HG03439 (cell line): ENCODE measurements around the gene PRSS50.

Experiments used
- ATAC-seq: cut with Tn5 transposase; IDR thresholded peaks from one replicate; pipeline ENCODE4 v1.9.1; 2021; ENCODE audit warnings: mild to moderate bottlenecking, moderate library complexity; ENCODE audit not compliant: unreplicated experiment

PRSS50 gene

GRCh38 chr3:46725621-46726314 lies 8.1 kb upstream of the PRSS50 start:
- ATAC-seq, result no peak

DNA sequence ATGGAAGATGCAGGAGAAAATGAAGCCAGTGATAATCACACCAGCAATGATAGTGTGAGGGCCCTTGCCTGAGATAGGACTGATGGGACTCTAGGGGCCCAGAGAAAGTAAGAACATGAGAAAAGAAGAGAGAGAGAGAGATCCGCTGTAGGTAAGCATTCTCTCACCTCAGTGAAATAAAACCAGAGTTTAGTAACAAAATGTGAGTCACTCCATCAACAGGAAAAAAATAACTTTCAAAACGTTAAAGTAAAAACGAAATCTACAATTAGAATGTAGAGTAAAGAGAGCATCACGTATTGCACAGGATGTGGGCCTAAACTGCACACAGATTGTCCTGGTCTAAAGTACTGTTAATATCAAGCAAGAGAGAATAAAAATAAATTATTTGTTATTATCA lies 6.8 kb upstream of the PRSS50 start:
- no peak for ATAC-seq

DNA sequence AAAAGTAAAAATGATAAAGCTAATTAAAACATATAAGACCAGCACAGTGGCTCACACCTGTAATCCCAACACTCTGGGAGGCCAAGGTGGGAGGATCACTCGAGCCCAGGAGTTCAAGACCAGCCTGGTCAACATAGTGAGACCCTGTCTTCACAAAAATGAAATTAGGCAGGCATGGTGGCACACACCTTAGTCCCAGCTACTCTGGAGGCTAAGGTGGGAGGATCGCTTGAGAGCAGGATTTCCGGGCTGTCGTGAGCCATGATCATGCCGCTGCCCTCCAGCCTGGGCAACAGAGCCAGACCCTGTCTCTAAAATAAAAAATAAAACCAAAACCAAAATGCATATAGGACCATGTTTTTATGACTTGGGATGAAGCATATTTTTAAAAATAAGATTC lies 4.8 kb upstream of the PRSS50 start:
- no peak for ATAC-seq

GRCh38 chr3:46721009-46721408 lies 3.3 kb upstream of the PRSS50 start:
- no peak for ATAC-seq

DNA sequence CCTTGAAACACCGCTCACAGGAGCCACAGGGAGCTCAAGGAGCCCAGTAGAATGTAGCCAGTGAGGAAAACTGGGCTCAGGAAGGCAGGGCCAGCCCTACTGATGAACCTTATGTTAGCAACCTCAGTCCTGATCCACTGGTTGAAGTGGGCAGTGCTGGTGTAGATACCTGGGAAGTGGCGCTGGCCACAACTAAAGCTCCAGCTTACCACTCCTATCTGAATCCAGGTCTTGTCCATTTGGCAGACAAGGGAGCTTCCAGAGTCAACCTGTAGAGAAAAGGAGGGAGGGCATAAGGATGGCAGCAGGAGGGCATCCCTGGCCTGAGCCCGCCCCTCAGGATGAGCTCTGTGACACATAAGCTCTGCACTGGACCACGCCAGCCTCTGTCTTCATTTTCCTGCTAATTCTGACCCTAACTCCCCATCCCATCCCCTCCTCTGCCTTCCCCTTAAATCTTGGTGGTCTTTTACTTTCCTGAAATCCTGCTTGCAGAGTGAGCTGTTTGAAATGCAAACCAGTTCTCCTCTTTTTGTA lies 2.1 kb upstream of the PRSS50 start:
- ATAC-seq, result no peak

DNA sequence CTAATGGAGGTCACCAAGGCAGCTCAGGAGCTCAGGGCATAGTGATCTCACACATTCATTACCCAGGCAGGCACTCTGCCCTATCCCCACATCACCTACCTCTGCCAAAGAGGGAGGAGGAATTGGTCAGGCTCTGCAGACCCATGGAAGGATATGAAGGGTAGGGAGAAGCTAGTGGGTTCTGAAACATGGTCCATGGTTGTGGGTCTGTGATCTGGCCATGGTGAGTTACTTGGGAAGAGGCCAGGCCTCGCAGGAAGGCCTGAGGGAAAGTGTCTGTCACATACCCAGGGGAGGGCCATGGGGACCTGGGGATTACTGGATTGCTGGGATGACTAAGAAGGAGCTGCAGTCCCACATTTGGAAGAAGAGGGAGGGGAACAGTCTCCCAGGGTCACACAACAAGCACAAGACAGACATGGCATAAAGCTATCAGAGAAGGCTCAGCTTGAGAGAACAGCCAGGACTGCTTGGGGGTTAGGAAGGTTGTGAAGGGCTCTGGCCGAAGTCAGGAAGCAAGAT lies 1.4 kb upstream of the PRSS50 start:
- ATAC-seq, result no peak

GRCh38 chr3:46716461-46717441 lies 918 bp downstream of the PRSS50 start:
- no peak for ATAC-seq

GRCh38 chr3:46715507-46716175 lies 2.0 kb downstream of the PRSS50 start:
- ATAC-seq, result no peak

- no peak for ATAC-seq
These were observed 2.8 kb downstream of the PRSS50 start for GRCh38 chr3:46714728-46715506.

DNA sequence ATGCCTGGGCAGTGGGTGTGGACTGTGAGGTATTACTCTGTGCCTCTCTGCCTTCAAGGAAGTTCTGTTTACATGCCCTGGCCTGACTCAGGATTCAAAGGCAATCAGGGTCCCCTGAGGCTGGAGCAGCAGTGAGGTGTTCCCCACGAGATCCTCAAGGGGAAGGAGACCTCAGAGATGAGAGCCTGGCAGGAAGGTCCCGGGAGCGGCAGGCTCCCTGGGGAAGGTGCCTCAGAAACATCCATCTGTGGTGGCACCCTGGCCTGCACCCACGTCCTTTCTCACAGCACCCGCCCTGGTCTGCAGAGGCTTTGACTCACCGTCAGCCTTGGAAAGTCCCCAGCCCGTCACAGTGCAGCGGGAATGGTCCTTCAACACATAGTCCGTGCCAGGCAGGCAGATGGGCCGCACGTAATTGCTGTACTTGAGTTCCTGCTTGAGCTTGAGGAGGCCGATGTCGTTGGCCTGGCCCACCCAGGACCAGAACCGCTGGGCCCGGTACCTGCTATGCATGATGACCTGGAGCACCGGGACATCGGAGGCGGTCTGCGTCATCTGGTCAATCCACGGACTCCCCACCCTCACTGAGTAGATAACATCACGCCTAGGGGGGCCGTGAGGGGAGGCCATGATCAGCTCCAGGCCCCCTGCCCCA lies 3.6 kb downstream of the PRSS50 start:
- ATAC-seq, result peak; percentile 76

DNA sequence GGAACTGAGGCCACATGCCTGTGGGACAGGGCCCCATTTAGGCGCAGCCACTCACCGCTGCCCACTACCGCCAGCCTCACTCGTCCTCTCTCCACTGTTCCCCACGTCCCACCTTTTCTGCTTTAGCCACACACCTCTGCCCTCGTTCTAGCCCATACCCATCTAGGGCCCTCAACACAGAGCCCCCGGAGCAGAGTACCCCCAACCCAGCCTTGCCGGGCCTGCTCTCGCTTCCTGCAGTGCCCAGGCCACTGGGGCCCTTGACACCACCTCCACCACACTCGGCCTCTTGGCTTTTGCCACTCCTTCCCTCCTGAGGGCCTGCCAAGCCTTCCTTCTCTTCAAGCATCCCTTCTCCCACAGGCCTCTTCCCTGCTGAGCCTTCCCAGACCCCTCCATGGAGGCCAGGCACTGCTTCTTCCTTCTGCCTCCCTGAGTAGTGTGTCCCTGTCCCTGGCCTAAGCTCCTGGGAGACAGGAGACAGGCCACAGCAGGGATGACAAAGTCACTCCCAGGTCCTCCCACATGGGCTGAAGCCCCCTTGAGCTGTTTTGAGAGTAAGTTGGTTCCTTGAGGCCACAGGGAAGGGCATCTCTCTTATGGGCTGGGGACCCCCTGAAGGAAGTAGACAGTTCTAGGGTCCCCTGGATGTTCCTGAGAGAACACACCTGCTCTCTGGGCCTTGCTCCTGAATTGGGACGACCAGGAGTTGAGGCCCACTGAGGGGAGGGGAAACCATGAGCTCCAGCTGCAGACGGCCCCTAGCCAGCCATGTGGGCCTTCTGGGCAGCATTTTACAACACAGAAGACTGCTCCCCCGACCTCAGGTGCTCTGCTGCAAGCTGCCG lies 4.4 kb downstream of the PRSS50 start:
- ATAC-seq, result no peak

GRCh38 chr3:46712191-46713049 lies 5.2 kb downstream of the PRSS50 start:
- no peak for ATAC-seq

DNA sequence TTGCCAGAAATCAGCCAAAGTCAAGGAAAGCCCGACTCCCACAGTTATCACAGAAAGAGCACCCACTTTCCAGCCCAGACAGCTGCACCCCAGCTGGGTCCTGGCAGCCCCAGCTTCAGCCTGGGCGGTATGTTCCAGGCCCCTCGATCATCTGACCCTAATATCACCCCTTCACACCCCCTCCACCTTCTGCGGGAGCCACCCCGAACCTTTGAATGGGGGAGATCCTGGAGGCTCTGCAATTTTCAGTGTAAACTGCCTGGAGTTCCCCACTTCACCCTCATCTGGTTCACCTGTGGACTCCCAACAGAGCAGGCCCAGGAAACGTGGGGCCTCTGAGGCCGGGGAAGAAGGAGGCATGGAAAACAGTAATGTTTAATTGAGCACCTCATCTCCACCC lies 5.9 kb downstream of the PRSS50 start:
- ATAC-seq, result no peak

DNA sequence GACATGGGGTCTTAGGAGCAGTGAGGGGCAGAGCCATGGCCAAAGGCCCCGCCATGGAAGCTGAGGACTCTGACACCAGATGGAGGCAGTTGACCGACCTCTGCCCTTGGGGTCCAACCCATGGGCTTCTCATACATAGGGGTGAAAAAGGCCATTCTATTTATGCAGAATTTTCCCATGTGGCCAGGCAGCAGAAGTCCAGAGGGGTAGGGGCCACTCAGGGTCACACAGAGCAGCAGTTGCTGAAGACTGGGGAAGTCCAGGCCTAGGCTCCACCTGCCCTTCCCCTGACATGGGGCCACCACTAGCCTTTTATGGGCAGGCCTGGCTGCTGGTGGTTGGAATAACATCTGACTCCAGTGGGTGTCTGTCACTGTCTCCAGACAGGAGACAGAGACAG lies 6.4 kb downstream of the PRSS50 start:
- ATAC-seq, result no peak

DNA sequence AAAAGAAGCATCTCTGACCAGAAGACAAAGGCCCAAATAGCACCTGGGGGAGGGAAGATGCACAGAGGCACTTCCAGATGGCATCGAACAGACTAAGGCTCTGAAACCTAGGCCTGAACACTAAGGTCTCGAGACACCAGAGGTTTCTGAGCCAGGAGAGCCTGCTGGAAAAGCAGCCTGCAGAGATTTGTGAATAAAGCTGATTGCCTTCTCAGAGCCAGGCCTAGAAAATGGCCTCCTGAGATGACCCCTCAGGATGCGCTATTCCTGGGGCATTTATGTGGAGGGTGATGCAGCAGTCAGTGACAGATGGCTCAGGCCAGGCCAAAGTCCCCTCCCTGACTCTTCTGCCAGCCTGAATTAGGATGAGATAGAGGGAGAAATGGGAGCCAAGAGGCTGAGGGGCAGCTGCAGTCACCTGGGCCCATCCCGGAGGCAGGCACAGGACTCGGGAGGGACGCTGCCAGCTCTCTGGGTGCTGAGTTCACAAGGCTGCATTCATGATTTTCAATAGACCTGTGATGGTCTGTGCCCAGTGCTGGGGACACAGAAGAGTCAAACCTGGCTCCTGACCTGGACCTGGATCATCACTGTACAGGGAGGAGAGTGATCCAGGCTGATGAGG lies 6.9 kb downstream of the PRSS50 start:
- no peak for ATAC-seq

GRCh38 chr3:46710229-46710628 lies 7.4 kb downstream of the PRSS50 start:
- no peak for ATAC-seq

DNA sequence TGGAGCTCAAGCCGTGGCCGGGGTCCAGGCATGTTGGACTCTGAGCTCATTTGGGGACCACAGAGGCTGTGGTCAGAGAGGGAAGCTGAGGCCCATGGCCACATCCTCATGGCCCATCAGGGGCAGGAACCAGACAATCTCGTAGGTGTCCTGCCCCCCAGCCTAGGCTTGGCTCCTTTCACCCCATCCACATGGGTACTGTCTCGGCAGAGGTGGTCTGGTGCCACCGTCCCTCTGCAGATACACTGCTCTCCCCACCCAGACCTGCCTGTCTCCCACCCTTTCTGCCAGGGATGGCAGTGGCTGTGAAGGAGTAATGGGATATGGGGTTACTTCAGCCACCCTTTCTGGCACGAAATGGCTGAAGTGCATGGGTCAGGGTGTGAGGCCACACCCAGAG lies 7.9 kb downstream of the PRSS50 start:
- no peak for ATAC-seq
